Left ventricle myocardium inferior (tissue), 1 donor: Measurements from ENCODE around the gene PADI3. TPM values are rescaled to one million over a fixed set of nuclear protein-coding genes. Genes with fewer than 3 reads are reported as not detected.

ENCODE experiments used
- DNase-seq: peaks from one replicate; pipeline ENCODE4 v3.0.0-alpha.2; 2020
- H3K27ac ChIP-seq: fragments of 200-600 bp; replicated peaks from 2 replicates; pipeline ENCODE4 v1.8.0; 2021
- H3K27me3 ChIP-seq: fragments of 200-600 bp; 2 replicates; pipeline ENCODE4 v1.8.0; 2021; ENCODE audit warnings: low read depth
- H3K36me3 ChIP-seq: fragments of 200-600 bp; 2 replicates; pipeline ENCODE4 v1.8.0; 2021
- H3K4me1 ChIP-seq: fragments of 200-600 bp; 2 replicates; pipeline ENCODE4 v1.8.0; 2021
- H3K4me3 ChIP-seq: fragments of 200-600 bp; 2 replicates; pipeline ENCODE4 v1.8.0; 2021; ENCODE audit warnings: mild to moderate bottlenecking, moderate library complexity
- H3K9me3 ChIP-seq: fragments of 200-600 bp; replicated peaks from 2 replicates; pipeline ENCODE4 v1.8.0; 2021
- intact Hi-C: fragments of 100-400 bp; cut with micrococcal nuclease; formaldehyde crosslinking; loops from one replicate; pipeline ENCODE4 v1.11.0; 2022
- total RNA-seq: library from RNA; stranded (reverse); fragmentation: NEBNext Ultra II Directional; extraction: Animal tissue kit (Norgen Biotek cat#: 25700); gene quantifications from one replicate; pipeline ENCODE4 v1.2.1, GENCODE V29; 2021
- TF ChIP-seq, protein P1 (sequence below): fragments of 200-600 bp; IDR thresholded peaks from 2 replicates; pipeline ENCODE4 v1.8.0; 2021; ENCODE audit warnings: antibody characterized with exemption, mild to moderate bottlenecking, borderline replicate concordance
- donor health status: DM: no; HTN: yes; CAD: no; lungs with severe emphysema.

The PADI3 gene
- total RNA-seq, 1 donor from 2014 or later, result not detected

DNA sequence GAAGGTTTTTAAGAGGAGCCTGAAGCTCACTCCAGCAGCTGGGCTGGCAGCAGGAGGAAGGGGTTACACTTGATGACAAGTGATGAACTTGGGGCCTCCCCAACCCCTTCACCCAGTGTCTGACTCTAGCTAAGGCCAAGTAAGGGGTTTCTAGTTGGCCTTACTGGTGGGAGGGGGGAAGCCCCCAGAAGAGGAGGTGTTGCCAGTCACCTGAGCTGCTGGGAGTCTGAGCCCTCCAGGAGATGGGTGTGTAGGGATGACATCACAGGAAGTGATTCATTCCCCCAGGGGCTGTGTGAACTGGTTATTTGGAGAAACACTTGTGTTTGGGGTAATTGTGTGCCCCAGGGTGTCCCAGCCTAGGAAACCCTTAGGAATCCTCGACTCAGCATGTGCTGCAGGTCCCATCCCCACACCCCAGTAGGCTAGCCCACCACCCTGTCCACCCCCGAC is 40.9 kb upstream of the PADI3 start:
- TF ChIP-seq, protein P1, sequence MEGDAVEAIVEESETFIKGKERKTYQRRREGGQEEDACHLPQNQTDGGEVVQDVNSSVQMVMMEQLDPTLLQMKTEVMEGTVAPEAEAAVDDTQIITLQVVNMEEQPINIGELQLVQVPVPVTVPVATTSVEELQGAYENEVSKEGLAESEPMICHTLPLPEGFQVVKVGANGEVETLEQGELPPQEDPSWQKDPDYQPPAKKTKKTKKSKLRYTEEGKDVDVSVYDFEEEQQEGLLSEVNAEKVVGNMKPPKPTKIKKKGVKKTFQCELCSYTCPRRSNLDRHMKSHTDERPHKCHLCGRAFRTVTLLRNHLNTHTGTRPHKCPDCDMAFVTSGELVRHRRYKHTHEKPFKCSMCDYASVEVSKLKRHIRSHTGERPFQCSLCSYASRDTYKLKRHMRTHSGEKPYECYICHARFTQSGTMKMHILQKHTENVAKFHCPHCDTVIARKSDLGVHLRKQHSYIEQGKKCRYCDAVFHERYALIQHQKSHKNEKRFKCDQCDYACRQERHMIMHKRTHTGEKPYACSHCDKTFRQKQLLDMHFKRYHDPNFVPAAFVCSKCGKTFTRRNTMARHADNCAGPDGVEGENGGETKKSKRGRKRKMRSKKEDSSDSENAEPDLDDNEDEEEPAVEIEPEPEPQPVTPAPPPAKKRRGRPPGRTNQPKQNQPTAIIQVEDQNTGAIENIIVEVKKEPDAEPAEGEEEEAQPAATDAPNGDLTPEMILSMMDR, result no peak
- Histone ChIP-seq H3K9me3 (no peaks in the 10 kb centered on the region), H3K27me3 (peaks cover 75% of the 10 kb centered on the region), H3K27ac (no peak overlapping the region), H3K4me1 (peaks cover 5% of the 10 kb centered on the region), H3K4me3 (no peak overlapping the region), H3K36me3 (no peaks in the 10 kb centered on the region)
- DNase-seq, result no peak
- intact Hi-C loops, result no loop called here

DNA sequence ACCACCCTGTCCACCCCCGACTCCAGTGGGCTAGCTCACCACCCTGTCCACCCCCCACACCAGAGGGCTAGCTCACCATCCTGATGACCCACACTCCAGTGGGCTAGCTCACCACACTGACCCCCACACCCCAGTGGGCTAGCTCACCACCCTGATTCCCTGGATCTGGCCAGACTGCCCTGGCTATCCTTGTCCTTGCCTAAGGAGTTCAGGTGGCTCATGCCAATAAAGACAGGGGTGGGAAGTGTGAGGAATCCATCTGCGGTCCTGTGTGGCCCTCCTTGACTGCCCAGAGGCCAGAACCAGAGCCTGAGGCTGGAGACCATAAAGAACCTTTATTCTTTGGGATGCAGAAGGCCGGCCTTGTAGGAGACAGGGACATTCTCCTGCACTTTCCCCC is 40.4 kb upstream of the PADI3 start:
- no peak overlapping the region for H3K27ac ChIP-seq

DNA sequence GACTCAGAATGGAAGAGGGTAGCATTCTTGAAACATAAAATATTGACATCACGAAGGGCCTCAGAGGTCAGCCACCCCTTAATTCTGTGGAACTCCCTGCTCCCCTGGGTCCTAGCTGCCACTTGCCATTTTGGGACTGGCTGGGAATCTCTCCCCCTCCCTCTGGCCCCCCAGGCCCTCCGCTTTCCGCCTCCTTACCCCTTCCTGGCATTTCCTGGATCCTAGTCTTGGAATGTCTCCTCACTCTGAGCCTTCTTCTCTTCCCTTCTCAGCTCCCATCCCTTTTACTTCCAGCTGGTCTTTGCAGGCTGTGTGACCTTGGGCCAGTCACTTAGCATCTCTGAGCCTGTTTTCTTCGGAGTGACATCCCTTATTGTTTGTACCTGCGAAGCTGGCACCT is 39.5 kb upstream of the PADI3 start:
- Histone ChIP-seq H3K4me3 (no peak overlapping the region), H3K27me3 (peaks cover 75% of the 10 kb centered on the region), H3K36me3 (no peaks in the 10 kb centered on the region), H3K27ac (no peak overlapping the region), H3K4me1 (peaks cover 7% of the 10 kb centered on the region), H3K9me3 (no peaks in the 10 kb centered on the region)
- DNase-seq, result no peak
- intact Hi-C loops, result no loop called here
- TF ChIP-seq, protein P1, result no peak

More for the DNA sequence above, 40.4 kb upstream of the PADI3 start:
- Histone ChIP-seq H3K4me1 (peaks cover 7% of the 10 kb centered on the region), H3K4me3 (no peak overlapping the region), H3K9me3 (no peaks in the 10 kb centered on the region), H3K36me3 (no peaks in the 10 kb centered on the region), H3K27me3 (peaks cover 75% of the 10 kb centered on the region)
- DNase-seq, result no peak
- intact Hi-C loops, result no loop called here
- TF ChIP-seq, protein P1, result no peak

DNA sequence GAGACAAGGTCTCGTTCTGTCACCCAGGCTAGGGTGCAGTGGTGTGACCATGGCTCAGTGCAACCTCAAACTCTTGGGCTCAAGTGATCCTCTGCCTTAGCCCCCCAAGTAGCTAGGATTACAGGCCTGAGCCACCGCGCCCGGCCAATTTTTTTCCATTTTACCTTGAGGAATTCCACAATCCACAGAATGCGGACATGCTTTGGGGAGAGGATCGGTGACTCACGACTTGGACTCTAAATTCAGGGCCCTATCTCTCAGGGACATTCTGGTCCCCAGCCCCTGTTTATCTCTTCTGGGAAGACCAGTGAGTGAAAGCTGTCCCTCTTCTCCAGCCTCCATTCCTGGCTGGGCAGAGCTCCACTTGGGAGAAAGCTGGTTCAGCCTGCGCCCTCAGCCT is 38.7 kb upstream of the PADI3 start:
- H3K36me3 ChIP-seq, result no peaks in the 10 kb centered on the region
- H3K4me1 ChIP-seq, result peaks cover 7% of the 10 kb centered on the region
- DNase-seq, result no peak
- intact Hi-C loops, result no loop called here
- peaks cover 75% of the 10 kb centered on the region for H3K27me3 ChIP-seq
- H3K9me3 ChIP-seq, result no peaks in the 10 kb centered on the region
- TF ChIP-seq, protein P1, result no peak
- no peak overlapping the region for H3K27ac ChIP-seq
- no peak overlapping the region for H3K4me3 ChIP-seq

DNA sequence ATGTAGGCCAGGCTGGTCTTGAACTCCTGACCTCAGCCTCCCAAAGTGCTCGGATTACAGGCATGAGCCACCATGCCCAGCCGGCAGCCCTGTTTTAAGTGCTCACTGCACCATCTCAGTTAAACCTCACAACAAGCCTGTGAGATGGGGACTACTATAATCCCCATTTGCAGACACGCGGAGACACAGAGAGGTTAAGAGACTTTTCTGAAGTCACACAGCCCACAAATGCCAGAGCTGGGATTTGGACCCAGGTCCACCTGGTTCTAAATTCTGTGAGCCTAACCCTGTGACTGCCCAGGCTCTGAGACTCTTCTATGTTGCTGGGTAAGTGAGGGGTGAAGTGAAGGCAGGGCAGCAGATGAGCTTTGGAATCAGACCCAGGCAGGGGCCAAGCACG is 37.5 kb upstream of the PADI3 start:
- Histone ChIP-seq H3K4me3 (no peak overlapping the region), H3K27me3 (peaks cover 75% of the 10 kb centered on the region), H3K9me3 (no peaks in the 10 kb centered on the region), H3K4me1 (peaks cover 7% of the 10 kb centered on the region), H3K27ac (no peak overlapping the region), H3K36me3 (no peaks in the 10 kb centered on the region)
- TF ChIP-seq, protein P1, result no peak
- intact Hi-C loops, result no loop called here
- DNase-seq, result no peak

DNA sequence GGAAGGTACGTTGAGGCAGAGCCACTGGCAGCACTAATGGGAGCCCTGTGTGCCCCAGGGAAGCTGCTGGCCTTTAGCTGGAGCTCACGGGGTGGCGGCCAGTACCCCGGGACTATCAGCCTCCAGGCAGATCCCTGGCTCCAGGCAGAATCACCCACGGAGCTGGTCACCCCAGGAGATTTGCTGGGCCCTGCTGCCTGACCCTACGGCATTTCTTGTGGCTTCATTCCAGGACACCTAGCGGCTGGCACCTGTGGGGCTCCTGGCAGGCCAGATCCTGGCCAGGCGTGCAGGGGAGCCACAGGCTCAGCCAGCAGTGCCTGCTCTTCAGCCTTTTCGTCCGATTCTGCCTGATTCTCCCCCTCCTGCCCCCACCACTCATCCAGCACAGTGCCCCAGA is 36.9 kb upstream of the PADI3 start:
- Histone ChIP-seq H3K27ac (no peak overlapping the region), H3K4me3 (no peak overlapping the region), H3K27me3 (peaks cover 80% of the 10 kb centered on the region), H3K36me3 (no peaks in the 10 kb centered on the region), H3K9me3 (no peaks in the 10 kb centered on the region), H3K4me1 (peaks cover 7% of the 10 kb centered on the region)
- no peak for DNase-seq
- intact Hi-C loops, result no loop called here
- TF ChIP-seq, protein P1, result no peak
